Cardiac fibroblast (primary cell): ENCODE results near the gene MT4.
A peak's percentile ranks its signal among the peaks of the same experiment; 100 is the strongest.

ENCODE experiments used
- DNase-seq, 2 donors: peaks; one replicate each; pipeline versions ENCODE4 v3.0.0 to v3.0.0-alpha.2; 2010; ENCODE audit warnings: low read depth in 2 of 2
- H3K4me3 ChIP-seq, 2 donors: replicated peaks in 1 of 2; 1 replicate in 1 of 2; 2 replicates in 1 of 2; pipeline ENCODE4 v1.5.1; 2011; ENCODE audit warnings: low read depth in 2 of 2, low read length in 2 of 2, mild to moderate bottlenecking in 2 of 2, moderate library complexity in 1 of 2
- TF ChIP-seq, protein P1 (sequence below): IDR thresholded peaks from one replicate; pipeline ENCODE4 v1.5.1; 2011; ENCODE audit warnings: low read depth, mild to moderate bottlenecking, low read length, inconsistent platforms

MT4 gene

GRCh38 chr16:56558024-56558747 is 6.7 kb upstream of the MT4 start:
- H3K4me3 ChIP-seq, result no peak overlapping the region
- TF ChIP-seq, protein P1, sequence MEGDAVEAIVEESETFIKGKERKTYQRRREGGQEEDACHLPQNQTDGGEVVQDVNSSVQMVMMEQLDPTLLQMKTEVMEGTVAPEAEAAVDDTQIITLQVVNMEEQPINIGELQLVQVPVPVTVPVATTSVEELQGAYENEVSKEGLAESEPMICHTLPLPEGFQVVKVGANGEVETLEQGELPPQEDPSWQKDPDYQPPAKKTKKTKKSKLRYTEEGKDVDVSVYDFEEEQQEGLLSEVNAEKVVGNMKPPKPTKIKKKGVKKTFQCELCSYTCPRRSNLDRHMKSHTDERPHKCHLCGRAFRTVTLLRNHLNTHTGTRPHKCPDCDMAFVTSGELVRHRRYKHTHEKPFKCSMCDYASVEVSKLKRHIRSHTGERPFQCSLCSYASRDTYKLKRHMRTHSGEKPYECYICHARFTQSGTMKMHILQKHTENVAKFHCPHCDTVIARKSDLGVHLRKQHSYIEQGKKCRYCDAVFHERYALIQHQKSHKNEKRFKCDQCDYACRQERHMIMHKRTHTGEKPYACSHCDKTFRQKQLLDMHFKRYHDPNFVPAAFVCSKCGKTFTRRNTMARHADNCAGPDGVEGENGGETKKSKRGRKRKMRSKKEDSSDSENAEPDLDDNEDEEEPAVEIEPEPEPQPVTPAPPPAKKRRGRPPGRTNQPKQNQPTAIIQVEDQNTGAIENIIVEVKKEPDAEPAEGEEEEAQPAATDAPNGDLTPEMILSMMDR, result no peak
- peak; percentile 27 to 75 for DNase-seq

GRCh38 chr16:56559109-56559508 is 5.8 kb upstream of the MT4 start:
- no peak overlapping the region for H3K4me3 ChIP-seq
- no peak for DNase-seq
- TF ChIP-seq, protein P1, result no peak

GRCh38 chr16:56560447-56560846 is 4.4 kb upstream of the MT4 start:
- no peak for DNase-seq
- H3K4me3 ChIP-seq, result no peak overlapping the region
- TF ChIP-seq, protein P1, result no peak

DNA sequence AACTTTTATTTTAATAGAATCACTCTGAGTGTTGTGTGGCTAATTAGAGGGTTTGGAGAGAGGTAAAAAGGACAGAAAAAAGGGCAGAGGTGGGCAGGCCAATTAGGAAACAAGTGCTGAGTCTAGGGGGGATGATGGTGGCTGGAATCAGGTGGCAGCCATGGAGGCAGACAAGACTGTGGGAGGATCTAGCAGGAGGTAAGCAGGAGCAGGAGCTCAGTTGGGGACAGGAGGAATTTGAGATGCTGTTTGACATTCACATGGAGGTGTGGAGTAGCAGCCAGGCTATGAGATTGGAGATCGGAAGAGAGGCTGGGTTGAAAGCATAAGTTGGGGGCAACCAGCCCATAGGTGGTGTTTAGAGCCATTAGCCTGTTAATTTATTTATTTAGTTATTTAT is 3.7 kb upstream of the MT4 start:
- H3K4me3 ChIP-seq, result no peak overlapping the region
- TF ChIP-seq, protein P1, result no peak
- no peak for DNase-seq

GRCh38 chr16:56569971-56570370 is 5.1 kb downstream of the MT4 start:
- TF ChIP-seq, protein P1, result no peak
- H3K4me3 ChIP-seq, result no peak overlapping the region
- no peak for DNase-seq

- TF ChIP-seq, protein P1, result no peak
- DNase-seq, result no peak
- no peak overlapping the region for H3K4me3 ChIP-seq
These were observed 6.7 kb downstream of the MT4 start for GRCh38 chr16:56571525-56571924.

DNA sequence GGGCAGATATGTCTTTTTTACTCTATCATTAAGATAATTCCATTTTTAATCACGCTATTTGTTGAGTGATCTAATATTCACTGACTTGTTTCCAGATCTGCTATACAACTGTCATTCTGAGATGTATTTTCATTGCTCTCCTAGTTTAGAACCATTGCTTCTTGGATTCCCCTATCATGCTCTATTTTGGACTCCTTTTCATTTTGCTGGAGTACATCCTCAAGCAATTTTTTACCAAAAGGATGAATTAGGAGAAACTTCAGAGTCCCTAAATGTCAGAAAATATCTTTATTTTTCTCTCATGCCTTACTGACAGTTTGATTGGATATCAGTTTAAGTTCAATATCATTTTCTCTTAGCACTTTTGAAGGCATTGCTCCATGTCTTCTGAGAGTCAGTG is 9.8 kb downstream of the MT4 start:
- DNase-seq, result no peak
- H3K4me3 ChIP-seq, result no peak overlapping the region
- TF ChIP-seq, protein P1, result no peak
